H1 (cell line): ENCODE results near the gene NLRP1. TPM values are rescaled to one million over a fixed set of nuclear protein-coding genes. Genes with fewer than 3 reads are reported as not detected.

Experiments used
- CTCF ChIA-PET: fragments of 300-600 bp; sonication (Branson Sonifier 250); formaldehyde crosslinking; loops from one replicate; lab custom pipeline; 2021; ENCODE audit not compliant: partially characterized antibody; lab: Charles Lee
- POLR2A ChIA-PET: fragments of 300-600 bp; sonication (Branson Sonifier 250); formaldehyde crosslinking; loops from one replicate; lab custom pipeline; 2021; ENCODE audit warnings: inconsistent platforms; ENCODE audit not compliant: partially characterized antibody; lab: Charles Lee
- DNase-seq, 2 experiments: peaks; one replicate each; pipeline versions ENCODE4 v3.0.0 to v3.0.0-alpha.2; 2010 to 2022; ENCODE audit warnings: low spot score in 2 of 2, low read depth in 1 of 2, mixed read lengths in 1 of 2
- FAIRE-seq: peaks from 2 replicates; lab custom pipeline; 2011; peaks lifted over from hg19 to GRCh38; lab: Jason Lieb, UNC
- H2AFZ ChIP-seq: 2 replicates; pipeline ENCODE4 v1.8.1; 2012; ENCODE audit warnings: low read length, inconsistent platforms
- H2AK5ac ChIP-seq: 2 replicates; pipeline ENCODE4 v1.6.1; 2013; ENCODE audit warnings: low read depth, low read length
- H2BK120ac ChIP-seq: replicated peaks from 2 replicates; pipeline ENCODE3; 2013; ENCODE audit warnings: low read depth, low read length, inconsistent platforms
- H2BK12ac ChIP-seq: 2 replicates; pipeline ENCODE4 v1.6.1; 2013; ENCODE audit warnings: low read depth, low read length
- H2BK15ac ChIP-seq: 2 replicates; pipeline ENCODE4 v1.6.1; 2013; ENCODE audit warnings: low read length
- H2BK20ac ChIP-seq: 2 replicates; pipeline ENCODE4 v1.6.1; 2013; ENCODE audit warnings: low read length
- H2BK5ac ChIP-seq: 2 replicates; pipeline ENCODE4 v1.6.1; 2013; ENCODE audit warnings: low read depth, low read length
- H3K14ac ChIP-seq: 2 replicates; pipeline ENCODE4 v1.6.1; 2013; ENCODE audit warnings: inconsistent platforms; ENCODE audit not compliant: insufficient read length
- H3K18ac ChIP-seq: 2 replicates; pipeline ENCODE4 v1.6.1; 2013; ENCODE audit warnings: low read length; ENCODE audit errors: extremely low read depth
- H3K23ac ChIP-seq: 2 replicates; pipeline ENCODE4 v1.6.1; 2013; ENCODE audit warnings: inconsistent platforms; ENCODE audit not compliant: insufficient read length
- H3K23me2 ChIP-seq: 2 replicates; pipeline ENCODE4 v1.6.1; 2013; ENCODE audit warnings: low read depth, low read length
- H3K27ac ChIP-seq: 2 replicates; pipeline ENCODE4 v1.6.1; 2011; ENCODE audit warnings: low read depth, low read length, inconsistent platforms
- H3K27me3 ChIP-seq, 4 experiments: replicated peaks in 1 of 4; 1 replicate in 1 of 4; 2 replicates in 3 of 4; pipeline versions ENCODE4 v1.6.1 to v1.8.1; 2011 to 2013; ENCODE audit warnings: low read length in 3 of 4, mild to moderate bottlenecking in 3 of 4, inconsistent platforms in 2 of 4, mixed read lengths in 2 of 4, moderate library complexity in 1 of 4; ENCODE audit not compliant: control insufficient read depth in 3 of 4, insufficient read depth in 3 of 4; ENCODE audit errors: extremely low read depth in 1 of 4
- H3K36me3 ChIP-seq, 4 experiments: 2 replicates each; pipeline versions ENCODE4 v1.6.1 to v1.8.1; 2011 to 2013; ENCODE audit warnings: mild to moderate bottlenecking in 4 of 4, low read length in 3 of 4, moderate library complexity in 2 of 4, control low read depth in 1 of 4, inconsistent platforms in 1 of 4; ENCODE audit not compliant: insufficient read depth in 4 of 4, control insufficient read depth in 2 of 4
- H3K4ac ChIP-seq: replicated peaks from 2 replicates; pipeline ENCODE3; 2013; ENCODE audit warnings: low read length, low read depth, mixed read lengths, inconsistent platforms; ENCODE audit not compliant: insufficient read length
- H3K4me1 ChIP-seq, 4 experiments: replicated peaks in 1 of 4; 1 replicate in 1 of 4; 2 replicates in 3 of 4; pipeline versions ENCODE4 v1.6.1 to v1.8.1; 2011 to 2013; ENCODE audit warnings: low read length in 3 of 4, inconsistent platforms in 2 of 4, mixed read lengths in 1 of 4; ENCODE audit not compliant: insufficient read depth in 4 of 4, control insufficient read depth in 3 of 4
- H3K4me2 ChIP-seq, 2 experiments: 2 replicates each; pipeline versions ENCODE4 v1.6.1 to v1.8.1; 2011 to 2013; ENCODE audit warnings: low read depth in 2 of 2, low read length in 2 of 2, control low read depth in 1 of 2, inconsistent platforms in 1 of 2, mild to moderate bottlenecking in 1 of 2; ENCODE audit not compliant: insufficient read depth in 1 of 2
- H3K4me3 ChIP-seq, 4 experiments: fragments of 200-600, 300-600 bp in 1 of 4; sonication (generic), shearing (Covaris generic), sonication (Bioruptor Twin) in 1 of 4; 2 replicates each; pipeline versions ENCODE4 v1.5.1 to v1.8.1; 2011 to 2016; ENCODE audit warnings: low read length in 4 of 4, low read depth in 3 of 4, control low read depth in 2 of 4, inconsistent platforms in 2 of 4, mild to moderate bottlenecking in 2 of 4, mixed read lengths in 1 of 4, moderate library complexity in 1 of 4; ENCODE audit not compliant: insufficient read depth in 2 of 4; ENCODE audit errors: extremely low read depth in 1 of 4
- H3K56ac ChIP-seq: replicated peaks from 2 replicates; pipeline ENCODE3; 2013; ENCODE audit warnings: low read depth, mild to moderate bottlenecking, mixed read lengths, low read length, inconsistent platforms; ENCODE audit not compliant: insufficient read length
- H3K79me1 ChIP-seq: 2 replicates; pipeline ENCODE4 v1.6.1; 2013; ENCODE audit warnings: low read depth, low read length, control low read depth
- H3K79me2 ChIP-seq, 2 experiments: 2 replicates each; pipeline versions ENCODE4 v1.6.1 to v1.8.1; 2012 to 2013; ENCODE audit warnings: low read length in 2 of 2, mild to moderate bottlenecking in 2 of 2, inconsistent platforms in 1 of 2; ENCODE audit not compliant: insufficient read depth in 2 of 2, control insufficient read depth in 1 of 2
- H3K9ac ChIP-seq, 4 experiments: replicated peaks in 1 of 4; 1 replicate in 1 of 4; 2 replicates in 3 of 4; pipeline versions ENCODE4 v1.6.1 to v1.8.1; 2011 to 2013; ENCODE audit warnings: low read depth in 3 of 4, low read length in 3 of 4, control low read depth in 2 of 4, mild to moderate bottlenecking in 2 of 4, moderate library complexity in 2 of 4, inconsistent platforms in 1 of 4; ENCODE audit errors: extremely low read depth in 1 of 4
- H3K9me3 ChIP-seq, 2 experiments: 2 replicates each; pipeline versions ENCODE4 v1.6.1 to v1.8.1; 2012 to 2013; ENCODE audit warnings: mild to moderate bottlenecking in 2 of 2, moderate library complexity in 2 of 2, control low read depth in 1 of 2, inconsistent platforms in 1 of 2, low read depth in 1 of 2, low read length in 1 of 2, mixed read lengths in 1 of 2; ENCODE audit not compliant: insufficient read depth in 2 of 2
- H4K20me1 ChIP-seq, 2 experiments: replicated peaks in 1 of 2; 2 replicates each; pipeline versions ENCODE3 to v1.8.1; 2011 to 2013; ENCODE audit warnings: inconsistent platforms in 2 of 2, low read length in 2 of 2, mild to moderate bottlenecking in 1 of 2; ENCODE audit not compliant: insufficient read depth in 2 of 2, control insufficient read depth in 1 of 2
- H4K5ac ChIP-seq: 2 replicates; pipeline ENCODE4 v1.6.1; 2013; ENCODE audit warnings: low read length, low read depth, mixed read lengths, inconsistent platforms; ENCODE audit not compliant: insufficient read length
- H4K8ac ChIP-seq: 2 replicates; pipeline ENCODE4 v1.8.0; 2013; ENCODE audit warnings: mild to moderate bottlenecking, moderate library complexity, low read length, inconsistent platforms; ENCODE audit not compliant: insufficient read depth; ENCODE audit errors: extremely low read depth
- H4K91ac ChIP-seq: replicated peaks from 2 replicates; pipeline ENCODE3; 2013; ENCODE audit warnings: low read length, mixed read lengths, inconsistent platforms; ENCODE audit not compliant: insufficient read length
- CHD1 ChIP-seq: IDR thresholded peaks from 2 replicates; pipeline ENCODE4 v1.6.1; 2012; ENCODE audit warnings: low read depth, low read length, improper control_type of control experiment
- EGR1 ChIP-seq: IDR thresholded peaks from 2 replicates; pipeline ENCODE4 v1.6.1; 2011; ENCODE audit warnings: low read depth, low read length, borderline replicate concordance
- POU5F1 ChIP-seq: IDR thresholded peaks from 2 replicates; pipeline ENCODE4 v1.6.1; 2011; ENCODE audit warnings: low read depth, mild to moderate bottlenecking, low read length, moderate library complexity
- SP2 ChIP-seq: IDR thresholded peaks from 2 replicates; pipeline ENCODE4 v1.6.1; 2012; ENCODE audit warnings: mild to moderate bottlenecking, low read length, inconsistent platforms
- WGBS, 2 experiments: shearing (Covaris generic) in 1 of 2; methylation state at CpG; one replicate each; pipeline versions ENCODE4 v1.1.6 to v1.1.7; 2013 to 2015; ENCODE audit warnings: low lambda C conversion rate in 2 of 2, mixed read lengths in 2 of 2, inconsistent platforms in 1 of 2, low coverage in 1 of 2, missing lambda C conversion rate in 1 of 2; ENCODE audit not compliant: insufficient replicate concordance in 2 of 2, insufficient coverage in 1 of 2, insufficient read length in 1 of 2; ENCODE audit errors: extremely low coverage in 1 of 2, missing lambda C conversion rate in 1 of 2; 5-methylcytosine and 5-hydroxymethylcytosine counted together
- polyA plus RNA-seq, 7 experiments: library from polyadenylated mRNA; depleted of rRNA in 3 of 7; stranded (reverse) in 5 of 7; unstranded in 2 of 7; fragments of >200 nt in 5 of 7; fragments of 200-250 nt in 2 of 7; gene quantifications; 1 replicate in 5 of 7; 2 replicates in 1 of 7; 4 replicates in 1 of 7; pipeline versions ENCODE4 v1.2.1 to v1.2.3, GENCODE V29; 2011 to 2013; ENCODE audit warnings: missing spikeins in 2 of 7, mixed read lengths in 2 of 7
- total RNA-seq: library from RNA; stranded (reverse); fragmentation: NEBNext Ultra II Directional; extraction: Animal tissue kit (Norgen Biotek cat#: 25700); gene quantifications from 2 replicates; pipeline ENCODE4 v1.2.1, GENCODE V29; 2021

The NLRP1 gene
- total and polyA plus RNA-seq, 2 of the 8 experiments (the other 6 are each of a cell fraction or from before 2014, with no cell fraction given) = 8.6 to 10.4 TPM

DNA sequence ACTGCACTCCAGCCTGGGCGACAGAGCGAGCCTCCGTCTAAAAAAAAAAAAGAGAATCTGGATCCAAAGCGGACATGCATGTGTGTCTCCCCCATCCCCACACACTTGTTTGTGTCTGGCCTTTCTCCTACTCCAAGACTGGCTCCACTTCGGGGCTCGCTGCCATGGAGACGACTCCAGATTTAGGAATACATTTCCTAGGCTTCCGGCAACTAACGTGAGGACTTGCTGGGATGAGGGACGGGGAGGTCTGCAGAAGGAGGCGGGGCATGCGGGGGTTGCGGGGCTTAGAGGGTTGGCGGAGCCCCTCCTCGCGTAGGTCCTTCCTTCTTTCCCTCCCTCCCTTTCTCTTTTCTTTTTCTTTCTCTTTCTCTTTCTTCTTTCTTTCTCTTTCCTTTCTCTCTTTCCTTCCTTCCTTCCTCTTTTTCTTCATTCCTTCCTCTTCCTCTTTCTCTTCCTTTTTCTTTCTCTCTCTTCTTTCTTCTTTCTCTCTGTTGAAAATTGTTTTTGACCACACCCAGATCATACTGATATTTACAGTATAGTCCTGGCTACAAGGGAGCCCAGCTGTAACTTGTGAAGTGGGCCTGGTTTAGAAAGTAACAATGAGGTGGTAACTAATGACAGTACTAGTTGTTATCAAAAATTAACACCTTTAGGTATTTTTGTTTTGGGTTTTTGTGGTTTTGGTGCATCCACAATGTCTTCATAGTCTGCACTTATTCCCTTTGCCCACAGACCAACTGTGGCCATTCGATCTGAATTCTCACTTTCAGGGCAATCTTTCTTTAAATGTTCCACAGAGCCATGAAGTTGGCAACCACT is 72.7 kb downstream of the NLRP1 start:
- TF ChIP-seq POU5F1 (no peak), SP2 (no peak), EGR1 (no peak), CHD1 (no peak)
- TF ChIP-seq, all 59 proteins: peak for 0
- no peak overlapping the region for H3K27ac ChIP-seq
- peak in 1 of 2 experiments; percentile 71 for DNase-seq
- H2BK5ac ChIP-seq = no peak overlapping the region
- no peaks in the 10 kb centered on the region for H3K27me3 ChIP-seq
- no peak overlapping the region for H4K5ac ChIP-seq
- H3K79me1 ChIP-seq = no peaks in the 10 kb centered on the region
- peak overlapping the region; percentile 19 to 36; a peak in 2 of 4 replicates for H3K4me2 ChIP-seq
- no peaks in the 10 kb centered on the region for H3K9me3 ChIP-seq
- H3K23ac ChIP-seq = no peak overlapping the region
- 49% methylated on average over 11 of the region's 17 CpGs; no CpG with 5 or more reads in 1 of the 2 experiments for WGBS, 2 experiments
- H3K14ac ChIP-seq = no peak overlapping the region
- H2BK12ac ChIP-seq = no peak overlapping the region
- FAIRE-seq = no peak
- no peaks in the 10 kb centered on the region for H3K36me3 ChIP-seq
- no peak overlapping the region for H2BK120ac ChIP-seq
- H3K79me2 ChIP-seq = no peaks in the 10 kb centered on the region
- POLR2A ChIA-PET = no interaction called here
- no peak overlapping the region for H3K9ac ChIP-seq
- H4K8ac ChIP-seq = no peak overlapping the region
- no peaks in the 10 kb centered on the region for H3K23me2 ChIP-seq
- H3K18ac ChIP-seq = no peak overlapping the region
- H2BK20ac ChIP-seq = no peak overlapping the region
- H4K91ac ChIP-seq = no peak overlapping the region
- no peaks in the 10 kb centered on the region for H4K20me1 ChIP-seq
- H2AK5ac ChIP-seq = no peak overlapping the region
- CTCF ChIA-PET = interaction anchor here (0.6 kb wide), 1 partner anchor 121 kb away, joined by 3 read pairs; no protein-coding TSS in a partner anchor
- H3K4me3 ChIP-seq = peak overlapping the region in 1 of 4 experiments; percentile 38; a peak in 2 of 8 replicates
- H2BK15ac ChIP-seq = peak overlapping the region; percentile 29; the same call in 1 of the 2 replicates
- peaks cover 0 to 3% (median 0%) of the 10 kb centered on the region in 4 experiments; a peak in 1 of 7 replicates for H3K4me1 ChIP-seq
- H3K56ac ChIP-seq = no peak overlapping the region
- no peak overlapping the region for H3K4ac ChIP-seq
- 0 out of 2 replicates have a peak overlapping the region, but pooled peaks have one; percentile 35 for H2AFZ ChIP-seq
